Endothelial cell of umbilical vein (primary cell): ENCODE results near the gene TUBGCP2. TPM values are rescaled to one million over a fixed set of nuclear protein-coding genes. Genes with fewer than 3 reads are reported as not detected.

Source experiments
- BruUV-seq: library from RNA; stranded (reverse); fragments of 400-500 nt; replicated peaks from 2 replicates; lab custom pipeline; 2021; lab: Mats Ljungman, UMichigan
- CTCF ChIA-PET: fragments of 300-600, 350-600 bp; sonication (Branson Sonifier 250); formaldehyde crosslinking; loops from one replicate; lab custom pipeline; 2021; ENCODE audit warnings: antibody characterized with exemption, inconsistent platforms; lab: Charles Lee
- POLR2A ChIA-PET: fragments of 300-600, 350-600 bp; sonication (Branson Sonifier 250); formaldehyde crosslinking; loops from one replicate; lab custom pipeline; 2021; ENCODE audit warnings: antibody characterized with exemption, inconsistent platforms; lab: Charles Lee
- DNase-seq: peaks from one replicate; pipeline ENCODE4 v3.0.0-alpha.2; 2011; ENCODE audit warnings: low read depth, low spot score
- FAIRE-seq: peaks from 2 replicates; lab custom pipeline; 2011; peaks lifted over from hg19 to GRCh38; lab: Jason Lieb, UNC
- H2AFZ ChIP-seq: 2 replicates; pipeline ENCODE4 v1.6.0; 2012; ENCODE audit warnings: low read depth, low read length, control low read depth, inconsistent platforms
- H3K27ac ChIP-seq: 2 replicates; pipeline ENCODE4 v1.5.1; 2011; ENCODE audit warnings: low read depth, mild to moderate bottlenecking, control low read depth, low read length, moderate library complexity; ENCODE audit not compliant: insufficient read depth
- H3K27me3 ChIP-seq, 2 experiments: 2 replicates each; pipeline versions ENCODE4 v1.6.0 to v1.6.1; 2011; ENCODE audit warnings: low read length in 2 of 2, mixed read lengths in 1 of 2; ENCODE audit not compliant: control insufficient read depth in 2 of 2, insufficient read depth in 2 of 2
- H3K36me3 ChIP-seq, 2 experiments: 2 replicates in 1 of 2; 3 replicates in 1 of 2; pipeline ENCODE4 v1.5.1; 2011; ENCODE audit warnings: low read length in 2 of 2, mild to moderate bottlenecking in 1 of 2, moderate library complexity in 1 of 2; ENCODE audit not compliant: control insufficient read depth in 2 of 2, insufficient read depth in 2 of 2; ENCODE audit errors: extremely low read depth in 1 of 2
- H3K4me1 ChIP-seq: 3 replicates; pipeline ENCODE4 v1.5.1; 2011; ENCODE audit warnings: mild to moderate bottlenecking, low read length; ENCODE audit not compliant: control insufficient read depth, insufficient read depth; ENCODE audit errors: extremely low read depth
- H3K4me2 ChIP-seq: 2 replicates; pipeline ENCODE4 v1.6.1; 2011; ENCODE audit warnings: low read length, control low read depth, mixed read lengths; ENCODE audit not compliant: insufficient read depth
- H3K4me3 ChIP-seq, 3 experiments: fragments of 200-600 bp in 1 of 3; sonication (generic), shearing (Covaris generic) in 1 of 3; replicated peaks in 1 of 3; 2 replicates each; pipeline ENCODE4 v1.5.1; 2011 to 2016; ENCODE audit warnings: control low read depth in 3 of 3, low read length in 3 of 3, mild to moderate bottlenecking in 2 of 3, inconsistent platforms in 1 of 3, low read depth in 1 of 3, moderate library complexity in 1 of 3; ENCODE audit not compliant: insufficient read depth in 1 of 3
- H3K79me2 ChIP-seq: 2 replicates; pipeline ENCODE4 v1.6.0; 2012; ENCODE audit warnings: low read length, inconsistent platforms; ENCODE audit not compliant: control insufficient read depth, insufficient read depth
- H3K9ac ChIP-seq: replicated peaks from 2 replicates; pipeline ENCODE3; 2011; ENCODE audit warnings: low read length, control low read depth; ENCODE audit not compliant: insufficient read depth; ENCODE audit errors: extremely low read depth
- H3K9me1 ChIP-seq: replicated peaks from 3 replicates; pipeline ENCODE4 v1.6.0; 2011; ENCODE audit warnings: mild to moderate bottlenecking, low read length; ENCODE audit not compliant: control insufficient read depth, insufficient read depth; ENCODE audit errors: extremely low read depth
- H3K9me3 ChIP-seq: replicated peaks from 2 replicates; pipeline ENCODE4 v1.5.1; 2012; ENCODE audit warnings: low read length, inconsistent platforms; ENCODE audit not compliant: control insufficient read depth, insufficient read depth
- H4K20me1 ChIP-seq: replicated peaks from 2 replicates; pipeline ENCODE3; 2011; ENCODE audit warnings: mild to moderate bottlenecking, low read length; ENCODE audit not compliant: control insufficient read depth, insufficient read depth; ENCODE audit errors: extremely low read depth
- EZH2 ChIP-seq: IDR thresholded peaks from 2 replicates; pipeline ENCODE4 v1.6.1; 2012; ENCODE audit warnings: borderline replicate concordance, low read depth, mild to moderate bottlenecking, moderate library complexity, low read length, inconsistent platforms; ENCODE audit not compliant: severe bottlenecking
- GATA2 ChIP-seq: IDR thresholded peaks from 2 replicates; pipeline ENCODE4 v1.7.0; 2011; ENCODE audit warnings: low read depth, mild to moderate bottlenecking, moderate library complexity, mixed read lengths, low read length; ENCODE audit not compliant: insufficient read length, insufficient read depth
- JUN ChIP-seq: IDR thresholded peaks from 2 replicates; pipeline ENCODE4 v1.6.1; 2011; ENCODE audit warnings: borderline replicate concordance, low read depth; ENCODE audit not compliant: insufficient read length, insufficient read depth
- MYC ChIP-seq: IDR thresholded peaks from one replicate; pipeline ENCODE4 v1.6.1; 2011; ENCODE audit warnings: mild to moderate bottlenecking, low read depth, low read length
- POLR2AphosphoS5 ChIP-seq: IDR thresholded peaks from 2 replicates; pipeline ENCODE4 v1.6.1; 2012; ENCODE audit warnings: low read depth, mild to moderate bottlenecking, control low read depth, low read length, moderate library complexity; ENCODE audit not compliant: insufficient read depth
- dilution Hi-C: fragments of 300-500 bp; cut with MboI; formaldehyde crosslinking; loops from one replicate; pipeline ENCODE4 v1.15.0; 2019; ENCODE audit warnings: low sequenced_read_pairs; ENCODE audit not compliant: extremely low pct_ligation_motif_present
- intact Hi-C: fragments of 100-400 bp; cut with micrococcal nuclease; formaldehyde crosslinking; loops from one replicate; pipeline ENCODE4 v1.10.0; 2022
- polyA plus RNA-seq, 4 experiments: library from polyadenylated mRNA; depleted of rRNA in 3 of 4; stranded (reverse) in 3 of 4; unstranded in 1 of 4; fragments of >200 nt; gene quantifications; 2 replicates each; pipeline versions ENCODE4 v1.2.1 to v1.2.3, GENCODE V29; 2011 to 2012; ENCODE audit warnings: missing spikeins in 1 of 4
- total RNA-seq: library from RNA; stranded (reverse); gene quantifications from 2 replicates; pipeline ENCODE4 v1.2.3, GENCODE V29; 2021
- TF ChIP-seq, protein P1 (sequence below): IDR thresholded peaks from 2 replicates; pipeline ENCODE4 v1.6.1; 2011; ENCODE audit not compliant: insufficient read depth, insufficient read length

Gene TUBGCP2
- total and polyA plus RNA-seq, 2 donors (not counting 3 experiments of a cell fraction or from before 2014, with no cell fraction given): 37.1 to 53.1 TPM

GRCh38 chr10:133231244-133231945, 77.3 kb downstream of the TUBGCP2 start:
- Histone ChIP-seq H3K79me2 (no peaks in the 10 kb centered on the region), H3K4me3 (no peak overlapping the region), H4K20me1 (no peaks in the 10 kb centered on the region), H3K9me3 (no peaks in the 10 kb centered on the region), H3K9me1 (no peaks in the 10 kb centered on the region), H3K27me3 (peaks cover 32 to 45% of the 10 kb centered on the region in 2 experiments), H3K9ac (no peak overlapping the region), H2AFZ (no peak overlapping the region), H3K27ac (no peak overlapping the region), H3K36me3 (no peaks in the 10 kb centered on the region), H3K4me1 (no peaks in the 10 kb centered on the region), H3K4me2 (no peak overlapping the region)
- no peak for DNase-seq
- TF ChIP-seq GATA2: no peak
- TF ChIP-seq, protein P1, sequence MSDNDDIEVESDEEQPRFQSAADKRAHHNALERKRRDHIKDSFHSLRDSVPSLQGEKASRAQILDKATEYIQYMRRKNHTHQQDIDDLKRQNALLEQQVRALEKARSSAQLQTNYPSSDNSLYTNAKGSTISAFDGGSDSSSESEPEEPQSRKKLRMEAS: no peak
- TF ChIP-seq POLR2AphosphoS5: no peak
- peak; percentile 79 for TF ChIP-seq EZH2
- no peak for TF ChIP-seq JUN
- TF ChIP-seq MYC: no peak
- CTCF ChIA-PET: no interaction called here
- intact Hi-C loops (no loop called here), dilution Hi-C loops (no loop called here)
- FAIRE-seq: no peak
- no TSS peak for BruUV-seq
- POLR2A ChIA-PET: no interaction called here
